ENCODE measurements around the gene ETV6. TPM values are rescaled to one million over a fixed set of nuclear protein-coding genes. Genes with fewer than 3 reads are reported as not detected.

The ETV6 gene
- total RNA-seq, 4 donors from 2014 or later: 17.7 to 27.1 (median 25.0) TPM

- H3K4me3 ChIP-seq (ENCODE audit: low read depth, poor library complexity, severe bottlenecking): no peak overlapping the region
- TF ChIP-seq, protein P1, sequence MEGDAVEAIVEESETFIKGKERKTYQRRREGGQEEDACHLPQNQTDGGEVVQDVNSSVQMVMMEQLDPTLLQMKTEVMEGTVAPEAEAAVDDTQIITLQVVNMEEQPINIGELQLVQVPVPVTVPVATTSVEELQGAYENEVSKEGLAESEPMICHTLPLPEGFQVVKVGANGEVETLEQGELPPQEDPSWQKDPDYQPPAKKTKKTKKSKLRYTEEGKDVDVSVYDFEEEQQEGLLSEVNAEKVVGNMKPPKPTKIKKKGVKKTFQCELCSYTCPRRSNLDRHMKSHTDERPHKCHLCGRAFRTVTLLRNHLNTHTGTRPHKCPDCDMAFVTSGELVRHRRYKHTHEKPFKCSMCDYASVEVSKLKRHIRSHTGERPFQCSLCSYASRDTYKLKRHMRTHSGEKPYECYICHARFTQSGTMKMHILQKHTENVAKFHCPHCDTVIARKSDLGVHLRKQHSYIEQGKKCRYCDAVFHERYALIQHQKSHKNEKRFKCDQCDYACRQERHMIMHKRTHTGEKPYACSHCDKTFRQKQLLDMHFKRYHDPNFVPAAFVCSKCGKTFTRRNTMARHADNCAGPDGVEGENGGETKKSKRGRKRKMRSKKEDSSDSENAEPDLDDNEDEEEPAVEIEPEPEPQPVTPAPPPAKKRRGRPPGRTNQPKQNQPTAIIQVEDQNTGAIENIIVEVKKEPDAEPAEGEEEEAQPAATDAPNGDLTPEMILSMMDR (IDR thresholded peaks at IDR 0.05): no peak
- no peak for TF ChIP-seq POLR2A (IDR thresholded peaks at IDR 0.05)
- intact Hi-C loops (cut with DNase I; ENCODE audit: low total_unique reads): no loop called here
- DNase-seq (ENCODE audit: low spot score in 2 of 2): no peak
Measured at GRCh38 chr12:11807458-11807857, 158.0 kb downstream of the ETV6 start.

DNA sequence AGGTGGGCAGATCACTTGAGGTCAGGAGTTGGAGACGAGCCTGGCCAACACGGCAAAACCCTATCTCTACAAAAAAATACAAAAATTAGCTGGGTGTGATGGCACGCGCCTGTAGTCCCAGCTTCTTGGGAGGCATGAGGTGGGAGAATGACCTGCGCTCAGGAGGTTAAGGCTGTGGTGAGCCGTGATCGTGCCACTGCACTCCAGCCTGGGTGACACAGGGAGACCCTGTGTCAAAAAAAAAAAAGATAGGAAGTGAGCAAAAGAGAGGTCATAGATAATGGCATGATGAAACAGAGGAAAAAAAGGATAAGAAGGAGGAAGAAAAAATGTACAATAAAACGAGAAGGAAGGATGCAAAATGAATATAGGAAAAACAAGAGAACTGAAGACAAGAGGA, 159.5 kb downstream of the ETV6 start:
- intact Hi-C loops (cut with DNase I; ENCODE audit: low total_unique reads): no loop called here
- TF ChIP-seq POLR2A (IDR thresholded peaks at IDR 0.05): no peak
- TF ChIP-seq, protein P1 (IDR thresholded peaks at IDR 0.05): no peak
- H3K4me3 ChIP-seq (ENCODE audit: low read depth, poor library complexity, severe bottlenecking): no peak overlapping the region
- DNase-seq (ENCODE audit: low spot score in 2 of 2): no peak
- 92 to 93% methylated on average over 8 of the region's 8 CpGs for whole genome bisulfite sequencing, 2 donors

GRCh38 chr12:11810206-11810545, 160.7 kb downstream of the ETV6 start:
- WGBS, 2 donors: 92% methylated on average over 3 of the region's 3 CpGs

GRCh38 chr12:11811008-11811407, 161.5 kb downstream of the ETV6 start:
- no peak for DNase-seq (ENCODE audit: low spot score in 2 of 2)
- TF ChIP-seq, protein P1 (IDR thresholded peaks at IDR 0.05): no peak
- no peak for TF ChIP-seq POLR2A (IDR thresholded peaks at IDR 0.05)
- 76 to 79% methylated on average over 3 of the region's 3 CpGs for WGBS, 2 donors
- intact Hi-C loops (cut with DNase I; ENCODE audit: low total_unique reads): loop anchor here (10.0 kb wide), 1 partner anchor 116 kb away; no protein-coding TSS in a partner anchor
- H3K4me3 ChIP-seq (ENCODE audit: low read depth, poor library complexity, severe bottlenecking): no peak overlapping the region

More at GRCh38 chr12:11810206-11810545, 160.7 kb downstream of the ETV6 start:
- TF ChIP-seq POLR2A (IDR thresholded peaks at IDR 0.05): no peak
- TF ChIP-seq, protein P1 (IDR thresholded peaks at IDR 0.05): no peak
- intact Hi-C loops (cut with DNase I; ENCODE audit: low total_unique reads): loop anchor here (10.0 kb wide), 1 partner anchor 115 kb away; no protein-coding TSS in a partner anchor
- no peak for DNase-seq (ENCODE audit: low spot score in 2 of 2)
- H3K4me3 ChIP-seq (ENCODE audit: low read depth, poor library complexity, severe bottlenecking): no peak overlapping the region

- intact Hi-C loops (cut with DNase I; ENCODE audit: low total_unique reads): loop anchor here (10.0 kb wide), 1 partner anchor 117 kb away; no protein-coding TSS in a partner anchor
- 56 to 60% methylated on average over 2 of the region's 2 CpGs for WGBS, 2 donors
- TF ChIP-seq, protein P1 (IDR thresholded peaks at IDR 0.05): no peak
- TF ChIP-seq POLR2A (IDR thresholded peaks at IDR 0.05): no peak
- DNase-seq (ENCODE audit: low spot score in 2 of 2): no peak
- no peak overlapping the region for H3K4me3 ChIP-seq (ENCODE audit: low read depth, poor library complexity, severe bottlenecking)
Measured at GRCh38 chr12:11812241-11812585, 162.7 kb downstream of the ETV6 start.

Data from lower leg skin (tissue), 4 donors.